ENCODE measurements around the gene PLEKHG3. TPM values are rescaled to one million over a fixed set of nuclear protein-coding genes. Genes with fewer than 3 reads are reported as not detected.

PLEKHG3 gene
- total and polyA plus RNA-seq, 12 donors = 2.7 to 11.7 (median 8.9) TPM

DNA sequence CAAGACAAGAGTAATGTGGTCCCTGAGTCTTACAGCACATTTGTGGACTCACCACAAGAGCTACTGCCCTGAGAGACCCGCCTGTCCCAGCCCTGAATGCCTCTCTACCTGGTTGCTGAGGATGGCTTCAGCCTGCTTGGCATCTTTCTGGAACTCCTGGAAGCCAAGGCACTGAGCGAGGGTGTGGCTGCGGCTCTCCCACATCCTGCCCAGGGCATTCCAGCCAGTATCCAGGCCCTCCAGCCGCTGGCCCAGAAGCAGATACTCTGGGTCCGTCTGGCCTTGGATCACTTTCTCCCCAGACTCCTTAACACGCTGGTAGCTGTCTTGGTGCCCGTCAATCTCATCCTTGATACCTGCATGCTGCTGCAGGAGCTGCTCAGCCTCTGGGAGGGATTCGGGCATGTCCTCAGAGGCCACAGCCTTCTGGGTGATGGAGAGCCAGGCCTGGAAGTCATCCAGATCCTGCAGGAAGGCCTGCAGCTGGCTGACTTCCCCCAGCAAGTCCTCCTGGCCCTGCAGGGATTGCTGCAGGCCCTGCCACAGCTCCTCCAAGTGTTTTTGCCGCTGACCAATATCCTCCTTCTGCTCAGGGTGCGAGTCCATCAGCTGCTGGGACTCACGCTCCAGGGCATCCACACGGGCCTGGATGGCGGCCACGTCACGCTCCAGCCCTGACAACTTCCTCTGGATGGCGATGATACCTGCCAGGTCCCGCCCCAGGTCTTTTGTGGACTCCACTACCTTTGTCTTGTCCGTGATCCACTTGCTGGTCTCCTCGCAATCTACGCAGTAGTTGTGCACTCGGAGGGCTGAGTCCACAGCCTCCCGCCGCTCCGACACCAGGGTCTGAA, 82.3 kb downstream of the PLEKHG3 start:
- no peaks in the 10 kb centered on the region for H3K36me3 ChIP-seq (replicated peaks in 1 of 2)
- no peak overlapping the region for H3K4me3 ChIP-seq
- 85 to 92% (median 89%) methylated on average over 21 to 24 of the region's 24 CpGs for WGBS, 4 donors
- H3K27ac ChIP-seq = no peak overlapping the region
- H3K27me3 ChIP-seq = no peaks in the 10 kb centered on the region
- H3K9me3 ChIP-seq (replicated peaks in 1 of 3) = no peaks in the 10 kb centered on the region
- intact Hi-C loops (cut with DNase I) = no loop called here
- peak in 5 of 7 donors; percentile 39 to 67 (median 64) for DNase-seq
- no peak for TF ChIP-seq POLR2A (IDR thresholded peaks at IDR 0.05)
- TF ChIP-seq, protein P1, sequence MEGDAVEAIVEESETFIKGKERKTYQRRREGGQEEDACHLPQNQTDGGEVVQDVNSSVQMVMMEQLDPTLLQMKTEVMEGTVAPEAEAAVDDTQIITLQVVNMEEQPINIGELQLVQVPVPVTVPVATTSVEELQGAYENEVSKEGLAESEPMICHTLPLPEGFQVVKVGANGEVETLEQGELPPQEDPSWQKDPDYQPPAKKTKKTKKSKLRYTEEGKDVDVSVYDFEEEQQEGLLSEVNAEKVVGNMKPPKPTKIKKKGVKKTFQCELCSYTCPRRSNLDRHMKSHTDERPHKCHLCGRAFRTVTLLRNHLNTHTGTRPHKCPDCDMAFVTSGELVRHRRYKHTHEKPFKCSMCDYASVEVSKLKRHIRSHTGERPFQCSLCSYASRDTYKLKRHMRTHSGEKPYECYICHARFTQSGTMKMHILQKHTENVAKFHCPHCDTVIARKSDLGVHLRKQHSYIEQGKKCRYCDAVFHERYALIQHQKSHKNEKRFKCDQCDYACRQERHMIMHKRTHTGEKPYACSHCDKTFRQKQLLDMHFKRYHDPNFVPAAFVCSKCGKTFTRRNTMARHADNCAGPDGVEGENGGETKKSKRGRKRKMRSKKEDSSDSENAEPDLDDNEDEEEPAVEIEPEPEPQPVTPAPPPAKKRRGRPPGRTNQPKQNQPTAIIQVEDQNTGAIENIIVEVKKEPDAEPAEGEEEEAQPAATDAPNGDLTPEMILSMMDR (IDR thresholded peaks at IDR 0.05) = no peak
- no peaks in the 10 kb centered on the region for H3K4me1 ChIP-seq (replicated peaks in 1 of 2)

DNA sequence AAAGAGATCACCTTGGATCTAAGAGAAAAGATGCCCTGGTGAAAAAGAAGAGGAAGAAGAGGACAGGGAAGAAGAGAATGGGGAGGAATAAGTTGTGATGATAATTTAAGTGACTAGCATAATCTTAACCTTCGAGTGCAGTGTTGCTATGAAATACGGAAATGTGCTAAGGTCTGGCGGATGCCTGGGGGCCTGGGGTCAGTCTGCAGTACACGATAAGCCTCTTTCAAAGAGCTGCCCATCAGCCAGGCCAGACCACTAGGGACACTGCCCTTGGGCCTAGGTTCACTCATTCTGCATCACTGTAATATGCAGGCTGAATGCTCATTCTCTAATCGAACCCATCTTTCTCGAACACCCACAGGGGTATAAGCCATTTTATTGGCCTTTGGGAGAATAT, 83.4 kb downstream of the PLEKHG3 start:
- H3K4me1 ChIP-seq (replicated peaks in 1 of 2) = no peaks in the 10 kb centered on the region
- no peak for DNase-seq
- 85 to 91% (median 87%) methylated on average over 6 of the region's 6 CpGs for WGBS, 4 donors
- TF ChIP-seq, protein P1 (IDR thresholded peaks at IDR 0.05) = no peak
- no peaks in the 10 kb centered on the region for H3K27me3 ChIP-seq
- H3K4me3 ChIP-seq = no peak overlapping the region
- no peak overlapping the region for H3K27ac ChIP-seq
- intact Hi-C loops (cut with DNase I) = no loop called here
- no peaks in the 10 kb centered on the region for H3K36me3 ChIP-seq (replicated peaks in 1 of 2)
- no peaks in the 10 kb centered on the region for H3K9me3 ChIP-seq (replicated peaks in 1 of 3)

DNA sequence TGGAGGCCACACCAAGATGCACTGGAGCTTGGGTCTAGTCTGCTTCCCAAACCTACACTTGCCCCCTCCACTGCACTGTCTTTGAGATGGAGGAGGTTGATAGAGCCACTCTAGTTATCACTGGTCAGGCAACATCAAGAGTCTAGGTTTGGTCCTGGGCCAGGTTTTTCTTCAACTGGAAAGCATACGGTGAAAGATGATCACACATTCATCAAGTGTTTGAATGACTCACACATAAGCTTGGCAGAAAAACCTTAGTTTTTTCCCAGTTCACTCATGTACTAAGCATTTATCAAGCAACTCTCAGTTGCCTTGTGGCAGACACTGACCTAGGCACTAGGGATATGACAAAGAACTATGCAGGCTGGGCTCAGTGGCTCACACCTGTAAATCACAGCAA, 84.5 kb downstream of the PLEKHG3 start:
- WGBS, 4 donors = 16 to 20% (median 20%) methylated on average over 1 of the region's 1 CpG
- no peaks in the 10 kb centered on the region for H3K36me3 ChIP-seq (replicated peaks in 1 of 2)
- intact Hi-C loops (cut with DNase I) = no loop called here

DNA sequence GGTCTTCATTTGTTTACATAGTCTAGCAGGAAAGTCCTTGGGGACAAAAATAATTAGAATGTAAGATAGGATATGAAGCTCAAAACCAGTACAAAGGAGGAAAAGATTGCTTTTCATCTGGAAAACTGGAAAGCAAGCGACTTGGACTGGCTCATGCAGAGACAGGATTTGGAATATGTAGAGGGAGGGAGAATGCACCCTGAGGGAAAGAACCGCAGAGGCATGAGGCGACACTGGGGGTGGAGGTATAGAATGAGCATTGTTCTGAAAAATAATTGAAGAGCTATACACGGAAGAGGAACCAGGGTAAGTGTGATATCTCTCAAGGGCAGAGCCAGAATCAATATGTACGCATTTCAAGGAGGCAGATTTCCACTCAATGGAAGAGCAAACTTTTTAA, 85.5 kb downstream of the PLEKHG3 start:
- no peaks in the 10 kb centered on the region for H3K4me1 ChIP-seq (replicated peaks in 1 of 2)
- no peaks in the 10 kb centered on the region for H3K27me3 ChIP-seq
- H3K9me3 ChIP-seq (replicated peaks in 1 of 3) = no peaks in the 10 kb centered on the region
- intact Hi-C loops (cut with DNase I) = no loop called here
- no peaks in the 10 kb centered on the region for H3K36me3 ChIP-seq (replicated peaks in 1 of 2)
- no peak for DNase-seq
- H3K4me3 ChIP-seq = no peak overlapping the region
- no peak overlapping the region for H3K27ac ChIP-seq
- 70 to 81% (median 80%) methylated on average over 5 of the region's 5 CpGs for WGBS, 4 donors
- TF ChIP-seq, protein P1 (IDR thresholded peaks at IDR 0.05) = no peak

More for the DNA sequence above, 84.5 kb downstream of the PLEKHG3 start:
- Histone ChIP-seq H3K27me3 (no peaks in the 10 kb centered on the region), H3K4me1 (replicated peaks in 1 of 2) (no peaks in the 10 kb centered on the region), H3K27ac (no peak overlapping the region), H3K4me3 (no peak overlapping the region), H3K9me3 (replicated peaks in 1 of 3) (no peaks in the 10 kb centered on the region)
- DNase-seq = peak in 6 of 7 donors; percentile 40 to 74 (median 64)
- no peak for TF ChIP-seq POLR2A (IDR thresholded peaks at IDR 0.05)

DNA sequence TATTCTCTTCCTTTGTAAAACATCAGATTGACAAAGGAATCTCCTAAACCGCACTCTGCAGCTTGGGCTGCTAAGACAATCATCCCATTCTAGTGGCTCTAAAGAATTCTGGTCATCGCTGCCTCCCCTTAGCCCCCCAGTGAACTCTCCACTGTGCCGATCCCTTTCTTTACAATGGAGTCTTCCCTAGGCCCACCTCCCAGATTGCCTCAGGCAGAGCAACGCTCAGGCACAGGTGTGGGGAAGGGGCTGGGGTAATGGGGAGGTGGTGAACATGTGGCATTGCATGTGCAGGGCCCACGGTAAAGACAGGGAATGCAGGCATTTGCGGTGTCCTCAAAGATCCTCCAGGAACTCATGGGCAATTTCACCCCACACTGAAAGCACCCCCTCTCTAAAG, 86.3 kb downstream of the PLEKHG3 start:
- Histone ChIP-seq H3K27ac (no peak overlapping the region), H3K4me1 (replicated peaks in 1 of 2) (no peaks in the 10 kb centered on the region), H3K36me3 (replicated peaks in 1 of 2) (no peaks in the 10 kb centered on the region), H3K9me3 (replicated peaks in 1 of 3) (no peaks in the 10 kb centered on the region), H3K27me3 (no peaks in the 10 kb centered on the region), H3K4me3 (no peak overlapping the region)
- DNase-seq = no peak
- intact Hi-C loops (cut with DNase I) = no loop called here
- no peak for TF ChIP-seq POLR2A (IDR thresholded peaks at IDR 0.05)
- TF ChIP-seq, protein P1 (IDR thresholded peaks at IDR 0.05) = no peak
- 87 to 90% (median 88%) methylated on average over 6 of the region's 6 CpGs for WGBS, 4 donors
